HG03520 (cell line): Measurements from ENCODE around the gene SMG6.
"Not testable (repeated sequence)": the region's sequence is repeated elsewhere in the genome, so short reads cannot be mapped to it uniquely, and the experiment has no call there.

Experiments
- ATAC-seq: cut with Tn5 transposase; IDR thresholded peaks from one replicate; pipeline ENCODE4 v1.9.1; 2021; ENCODE audit warnings: mild to moderate bottlenecking, moderate library complexity; ENCODE audit not compliant: unreplicated experiment

Gene SMG6

DNA sequence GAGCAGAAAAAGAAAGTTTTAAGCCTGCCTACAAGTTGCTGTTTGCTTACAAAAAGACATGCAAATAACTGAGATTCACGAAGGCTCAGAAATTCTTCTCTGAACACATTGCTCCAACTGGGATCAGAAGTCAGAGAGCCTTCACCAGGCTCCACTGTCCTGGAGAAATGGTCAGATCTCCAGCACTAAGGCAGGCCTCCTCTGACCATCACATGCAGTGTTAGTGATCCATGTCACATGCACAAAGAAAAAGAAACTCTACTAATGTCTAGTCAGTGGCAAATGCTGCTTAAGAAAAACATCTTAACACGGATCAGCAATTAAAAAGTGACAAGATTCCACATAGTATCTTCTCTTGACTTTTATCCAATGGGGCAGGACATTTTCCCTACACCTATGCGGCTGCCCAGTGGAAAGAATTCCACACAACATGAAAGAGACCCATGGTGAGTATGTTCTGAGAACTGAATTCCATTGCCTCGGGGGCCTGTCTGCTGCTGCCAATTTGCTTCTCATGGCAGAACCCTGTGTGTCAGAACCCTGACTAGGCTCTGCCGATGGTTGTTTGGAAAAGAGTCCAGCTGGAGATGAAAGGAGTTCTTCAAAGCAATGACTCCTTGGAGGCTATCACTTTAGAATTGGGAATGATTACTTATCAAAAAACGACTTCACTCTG lies 152.1 kb downstream of the SMG6 start:
- no peak for ATAC-seq

DNA sequence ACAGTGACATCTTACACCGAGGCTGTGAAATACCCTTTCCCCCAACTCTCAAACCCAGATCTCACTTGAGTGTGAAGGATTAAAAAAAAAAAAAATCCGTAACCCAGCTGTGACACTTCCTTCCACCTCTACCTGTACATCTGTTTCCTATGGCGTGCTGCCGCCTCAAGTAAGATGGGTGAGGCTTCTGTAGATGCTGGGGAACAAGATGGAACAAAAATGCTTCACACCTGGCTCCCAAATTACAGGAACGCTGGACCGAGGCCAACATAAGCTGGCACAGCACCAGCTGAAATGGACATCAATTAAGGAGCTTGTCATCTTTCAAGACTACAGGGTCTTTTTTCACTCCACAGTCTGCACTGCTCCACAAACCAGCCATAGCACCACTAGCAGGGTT lies 152.8 kb downstream of the SMG6 start:
- no peak for ATAC-seq

DNA sequence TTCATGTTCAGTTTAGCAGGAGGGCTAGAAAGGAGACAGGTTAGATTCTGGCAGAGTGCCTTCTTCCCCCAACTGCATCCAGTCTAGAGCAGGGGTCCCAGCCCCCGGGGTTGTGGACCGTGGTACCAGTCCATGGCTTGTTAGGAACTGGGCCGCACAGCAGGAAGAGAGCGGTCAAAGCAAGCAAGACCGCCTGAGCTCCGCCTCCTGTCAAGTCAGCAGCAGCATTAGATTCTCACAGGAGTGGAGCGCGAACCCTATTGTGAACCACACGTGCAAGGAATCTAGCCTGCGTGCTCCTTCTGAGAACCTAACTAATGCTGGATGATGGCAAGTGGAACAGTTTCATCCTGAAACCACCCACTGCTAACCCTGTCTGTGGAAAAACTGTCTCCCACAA lies 153.7 kb downstream of the SMG6 start:
- no peak for ATAC-seq

DNA sequence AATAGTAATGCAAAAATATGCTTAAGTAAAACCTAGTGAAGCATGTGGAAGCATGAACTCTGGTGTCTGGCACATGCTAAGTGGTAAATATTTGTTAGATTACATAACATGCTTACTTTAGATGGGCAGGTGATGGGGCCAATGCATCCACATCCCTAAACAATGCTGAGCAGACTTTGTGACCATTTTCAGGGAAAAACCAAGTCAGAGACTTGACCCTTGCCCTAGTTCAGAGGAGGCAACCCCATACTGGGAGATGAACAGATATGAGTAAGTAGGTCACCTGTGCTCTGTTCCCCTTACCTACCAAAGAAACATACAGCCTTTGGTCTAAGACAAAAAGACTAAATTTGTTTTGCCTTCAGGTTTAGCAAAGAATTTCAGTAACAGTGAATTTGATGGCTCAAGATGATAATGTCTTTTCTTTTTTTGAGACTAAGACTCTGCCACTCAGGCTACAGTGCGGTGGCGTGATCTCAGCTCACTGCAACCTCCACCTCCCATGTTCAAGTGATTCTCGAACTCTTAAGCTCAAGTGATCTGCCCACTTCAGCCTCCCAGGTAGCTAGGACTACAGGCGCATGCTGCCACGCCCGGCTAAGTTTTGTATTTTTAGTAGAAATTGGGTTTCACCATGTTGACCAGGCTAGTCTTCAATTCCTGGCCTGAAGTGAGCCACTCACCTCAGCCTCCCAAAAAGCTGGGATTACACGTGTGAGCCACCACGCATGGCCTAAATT lies 157.3 kb downstream of the SMG6 start:
- no peak for ATAC-seq

- no peak for ATAC-seq
These were observed 158.9 kb downstream of the SMG6 start for GRCh38 chr17:2144701-2145100.

DNA sequence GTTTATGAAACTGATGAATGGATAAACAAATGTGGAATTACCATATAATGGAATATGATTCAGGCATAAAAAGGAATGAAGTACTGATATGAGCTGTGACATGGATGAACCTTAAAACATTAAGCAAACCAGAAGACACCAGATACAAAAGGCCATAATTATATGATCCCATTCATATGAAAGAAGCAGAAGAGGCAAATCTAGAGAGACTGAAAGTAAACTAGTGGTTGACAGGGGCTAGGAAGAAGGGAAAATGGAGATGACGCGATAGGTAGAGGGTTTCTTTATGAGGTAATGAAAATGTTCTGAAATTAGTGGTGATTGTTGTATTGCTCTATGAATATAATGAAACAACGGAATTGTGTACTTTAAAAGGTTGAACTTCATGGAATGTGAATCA lies 160.3 kb downstream of the SMG6 start:
- ATAC-seq, result no peak

- ATAC-seq, result not testable (repeated sequence)
These were observed 160.9 kb downstream of the SMG6 start for GRCh38 chr17:2142682-2143081.

DNA sequence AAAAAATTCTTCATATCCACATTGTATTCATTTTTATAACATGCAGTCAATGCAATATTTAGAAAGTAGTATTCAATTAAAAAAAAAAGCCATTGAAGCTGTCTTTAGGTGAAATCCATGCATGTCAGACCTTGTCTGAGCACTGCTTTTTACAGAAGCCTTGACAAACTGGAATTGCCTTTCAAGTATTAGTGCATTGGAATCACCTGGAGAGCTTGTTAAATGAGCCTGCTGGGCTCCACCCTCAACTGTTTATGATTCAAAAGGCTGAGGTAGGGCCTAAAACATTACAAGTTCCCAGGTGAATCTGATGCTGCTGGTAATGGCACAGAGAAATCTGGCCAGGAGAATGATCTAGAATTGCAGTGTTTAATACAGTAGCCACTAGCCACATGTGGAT lies 162.9 kb downstream of the SMG6 start:
- no peak for ATAC-seq

- ATAC-seq, result no peak
These were observed 164.8 kb downstream of the SMG6 start for GRCh38 chr17:2138761-2139160.

DNA sequence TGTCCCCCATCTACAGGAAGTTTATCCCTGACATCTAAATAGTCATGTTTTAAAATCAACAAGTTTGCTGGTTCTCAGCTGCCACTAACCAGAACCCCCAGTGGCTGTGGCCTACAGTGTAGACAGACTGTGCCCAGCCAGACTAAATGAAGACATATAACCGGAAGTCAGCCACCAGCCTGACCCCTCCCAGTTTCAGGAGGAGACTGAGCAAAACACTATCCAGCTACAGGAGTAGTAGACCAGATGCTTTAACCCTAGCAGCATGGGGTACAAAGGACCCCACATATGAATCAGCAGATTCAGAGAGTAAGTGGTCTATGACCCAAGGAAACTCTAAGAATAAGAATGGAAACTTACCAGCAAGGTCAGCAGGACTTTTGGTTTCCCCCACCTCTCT lies 165.3 kb downstream of the SMG6 start:
- ATAC-seq, result no peak

DNA sequence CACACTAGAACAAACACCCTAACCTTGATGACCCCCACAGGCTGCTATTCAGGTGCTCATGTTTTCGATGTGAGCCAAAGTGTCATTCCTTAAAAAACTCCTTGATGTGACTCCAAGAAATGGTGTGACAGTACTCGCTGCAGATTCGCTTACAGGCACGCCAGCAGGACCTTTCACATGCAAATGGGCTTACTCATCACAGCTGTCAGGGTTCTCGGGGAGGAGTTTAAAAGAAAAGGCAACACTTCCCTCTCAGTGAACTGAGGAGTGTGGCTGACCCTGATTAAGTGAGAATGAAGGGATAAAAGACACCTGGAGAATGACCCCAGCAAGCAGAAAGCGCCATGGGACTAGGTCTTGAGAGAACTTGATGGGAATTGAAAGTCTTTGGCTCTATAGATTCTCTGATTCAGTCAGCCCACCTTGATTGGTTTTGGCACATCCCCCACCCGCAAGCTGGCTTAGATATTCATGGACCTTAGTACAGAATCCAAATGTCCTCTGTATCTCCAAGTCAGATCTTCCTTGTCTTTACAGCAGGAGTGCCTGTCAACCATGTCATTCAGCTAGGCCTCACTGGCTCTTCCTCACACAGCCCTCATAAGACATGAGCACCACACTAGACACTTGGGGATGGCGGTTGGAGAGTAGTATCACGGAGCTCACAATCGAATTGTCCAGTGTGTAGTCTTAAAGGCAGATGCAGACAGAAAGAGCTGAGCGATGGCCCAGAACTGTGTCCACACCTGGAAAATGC lies 166.1 kb downstream of the SMG6 start:
- no peak for ATAC-seq

- ATAC-seq, result no peak
These were observed 167.3 kb downstream of the SMG6 start for GRCh38 chr17:2136241-2136640.

DNA sequence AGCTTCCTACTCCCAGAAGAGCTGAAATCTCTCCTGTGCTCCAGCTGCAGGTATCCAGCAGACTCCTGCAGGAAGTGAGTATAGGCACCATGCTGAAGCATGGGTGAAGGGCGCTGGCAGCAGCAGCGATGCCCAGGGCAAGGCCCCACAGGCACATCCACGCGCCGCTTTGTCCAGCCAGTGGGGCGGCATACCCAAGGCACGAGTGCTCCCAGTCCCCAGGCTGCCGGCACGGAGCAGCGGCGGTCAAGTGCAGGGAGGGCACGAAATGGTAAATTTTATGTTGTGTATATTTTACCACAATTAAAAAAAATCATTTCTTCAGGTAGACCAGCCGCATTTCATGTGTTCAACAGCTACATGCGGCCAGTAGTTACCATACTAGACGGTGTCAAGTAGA lies 175.6 kb downstream of the SMG6 start:
- ATAC-seq, result no peak

DNA sequence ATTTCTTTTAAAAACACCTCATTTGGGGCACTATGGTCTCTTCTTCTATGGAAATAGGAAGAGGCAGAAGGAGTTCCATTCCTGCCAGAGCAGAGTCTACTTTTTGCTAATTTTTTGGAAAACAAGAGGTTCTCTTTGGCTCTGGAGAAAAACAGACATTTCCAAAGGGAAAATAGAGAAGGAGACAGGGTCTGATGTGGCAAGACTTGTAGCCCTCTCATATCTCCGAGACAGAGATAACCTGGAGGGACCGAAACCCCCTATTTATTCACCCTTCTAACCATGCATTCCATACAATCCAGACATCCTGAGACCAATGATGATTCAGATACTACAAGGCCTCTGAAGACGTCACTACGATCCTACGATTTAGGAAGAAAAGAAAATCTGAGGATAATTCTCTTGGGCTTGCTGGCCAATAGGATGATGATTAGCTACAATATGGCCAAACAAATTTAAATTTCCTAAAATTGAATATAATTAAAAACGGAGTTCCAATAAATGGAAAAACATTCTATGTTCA lies 178.5 kb downstream of the SMG6 start:
- no peak for ATAC-seq

GRCh38 chr17:2124391-2124790 lies 179.2 kb downstream of the SMG6 start:
- ATAC-seq, result no peak

GRCh38 chr17:2123375-2124251 lies 180.0 kb downstream of the SMG6 start:
- ATAC-seq, result no peak

DNA sequence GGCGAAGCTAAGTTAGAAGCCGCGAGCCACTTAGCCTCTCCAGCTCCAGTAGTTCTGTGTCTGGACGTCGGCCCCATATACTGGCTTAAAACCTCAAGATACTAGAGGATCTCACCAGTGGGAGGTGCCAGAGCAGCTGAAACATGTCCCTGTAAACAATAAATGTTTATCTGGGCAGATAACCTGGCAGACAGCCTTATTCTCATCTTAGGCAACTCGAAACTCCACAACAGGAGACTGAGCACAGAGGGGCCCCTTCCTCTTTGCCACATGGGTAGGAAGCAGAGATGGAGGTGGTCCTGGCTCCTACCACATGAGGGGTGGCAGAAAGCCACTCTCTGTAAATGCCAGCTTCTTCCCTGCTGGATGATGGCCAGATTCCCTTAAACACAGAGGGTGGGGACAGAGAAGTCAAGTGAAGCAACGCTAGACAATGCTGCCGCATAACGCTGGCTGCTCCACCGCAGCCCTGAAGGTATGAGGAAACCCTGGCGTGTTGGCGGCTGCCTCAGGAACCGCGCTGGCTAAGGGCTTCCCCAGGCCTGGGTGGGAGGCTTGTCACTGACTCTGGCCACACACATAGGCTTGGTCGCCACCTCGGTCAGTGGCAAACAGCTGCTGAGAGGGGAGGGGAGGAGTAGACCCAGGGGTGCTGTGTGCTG lies 180.8 kb downstream of the SMG6 start:
- no peak for ATAC-seq

- ATAC-seq, result no peak
These were observed 182.8 kb downstream of the SMG6 start for GRCh38 chr17:2120586-2121335.

DNA sequence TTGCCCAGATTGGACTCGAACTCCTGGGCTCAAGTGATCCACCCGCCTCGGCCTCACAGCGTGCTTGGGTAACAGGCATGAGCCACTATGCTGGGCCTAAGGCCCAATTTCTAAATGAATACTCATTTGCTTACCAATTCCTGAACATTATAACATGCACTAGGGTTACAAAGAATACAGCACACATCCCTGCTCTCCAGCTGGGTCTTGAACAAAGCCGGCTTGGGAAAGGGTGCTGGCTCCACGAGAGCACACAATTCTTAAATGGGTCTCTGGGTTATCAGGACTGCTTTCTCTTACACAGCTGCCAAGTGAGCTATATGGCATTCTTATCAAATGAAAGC lies 190.3 kb downstream of the SMG6 start:
- ATAC-seq, result no peak

GRCh38 chr17:2111691-2112090 lies 191.9 kb downstream of the SMG6 start:
- ATAC-seq, result no peak
